Mononuclear cell (primary cell): ENCODE data around the gene GABRE. TPM values are rescaled to one million over a fixed set of nuclear protein-coding genes. Genes with fewer than 3 reads are reported as not detected.

Experiments
- H3K27me3 ChIP-seq: 2 replicates; pipeline ENCODE4 v1.6.0; 2011; ENCODE audit warnings: low read length, control low read depth; ENCODE audit not compliant: insufficient read depth
- H3K4me1 ChIP-seq: 2 replicates; pipeline ENCODE4 v1.5.1; 2011; ENCODE audit warnings: mild to moderate bottlenecking, low read length, control low read depth; ENCODE audit not compliant: insufficient read depth
- H3K4me3 ChIP-seq: 2 replicates; pipeline ENCODE4 v1.5.1; 2011; ENCODE audit warnings: mild to moderate bottlenecking, low read length, moderate library complexity
- H3K9me3 ChIP-seq: 2 replicates; pipeline ENCODE4 v1.5.1; 2011; ENCODE audit warnings: low read depth, mild to moderate bottlenecking, control low read depth, low read length
- total RNA-seq: library from RNA; depleted of rRNA; stranded (reverse); fragments of >200 nt; gene quantifications from one replicate; pipeline ENCODE4 v1.2.3, GENCODE V29; 2012

The GABRE gene
- total RNA-seq, 1 donor, result under 0.01 TPM

GRCh38 chrX:151977923-151978322 lies 3.4 kb upstream of the GABRE start:
- H3K4me1 ChIP-seq, result no peaks in the 10 kb centered on the region
- H3K9me3 ChIP-seq, result no peaks in the 10 kb centered on the region
- H3K4me3 ChIP-seq, result no peak overlapping the region
- H3K27me3 ChIP-seq, result no peaks in the 10 kb centered on the region

GRCh38 chrX:151977009-151977408 lies 2.5 kb upstream of the GABRE start:
- Histone ChIP-seq H3K9me3 (no peaks in the 10 kb centered on the region), H3K4me3 (no peak overlapping the region), H3K4me1 (no peaks in the 10 kb centered on the region), H3K27me3 (no peaks in the 10 kb centered on the region)

- Histone ChIP-seq H3K4me1 (no peaks in the 10 kb centered on the region), H3K9me3 (no peaks in the 10 kb centered on the region), H3K4me3 (no peak overlapping the region)
Observed at GRCh38 chrX:151975736-151976275, 1.3 kb upstream of the GABRE start.

GRCh38 chrX:151975228-151975593 lies 735 bp upstream of the GABRE start:
- Histone ChIP-seq H3K9me3 (no peaks in the 10 kb centered on the region), H3K27me3 (no peaks in the 10 kb centered on the region), H3K4me1 (no peaks in the 10 kb centered on the region), H3K4me3 (no peak overlapping the region)

More at GRCh38 chrX:151975736-151976275, 1.3 kb upstream of the GABRE start:
- H3K27me3 ChIP-seq, result no peaks in the 10 kb centered on the region

GRCh38 chrX:151973851-151974335 lies 583 bp downstream of the GABRE start:
- Histone ChIP-seq H3K27me3 (no peaks in the 10 kb centered on the region), H3K9me3 (no peaks in the 10 kb centered on the region), H3K4me1 (no peaks in the 10 kb centered on the region), H3K4me3 (no peak overlapping the region)

GRCh38 chrX:151973060-151973661 lies 1.3 kb downstream of the GABRE start:
- H3K27me3 ChIP-seq, result no peaks in the 10 kb centered on the region
- H3K4me3 ChIP-seq, result no peak overlapping the region
- H3K9me3 ChIP-seq, result no peaks in the 10 kb centered on the region
- H3K4me1 ChIP-seq, result no peaks in the 10 kb centered on the region

GRCh38 chrX:151970661-151971060 lies 3.8 kb downstream of the GABRE start:
- no peaks in the 10 kb centered on the region for H3K4me1 ChIP-seq
- H3K4me3 ChIP-seq, result no peak overlapping the region
- H3K27me3 ChIP-seq, result no peaks in the 10 kb centered on the region
- H3K9me3 ChIP-seq, result no peaks in the 10 kb centered on the region

- Histone ChIP-seq H3K9me3 (no peaks in the 10 kb centered on the region), H3K27me3 (no peaks in the 10 kb centered on the region), H3K4me1 (no peaks in the 10 kb centered on the region), H3K4me3 (no peak overlapping the region)
Observed at GRCh38 chrX:151970027-151970426, 4.4 kb downstream of the GABRE start.

GRCh38 chrX:151966236-151966635 lies 8.2 kb downstream of the GABRE start:
- Histone ChIP-seq H3K9me3 (no peaks in the 10 kb centered on the region), H3K4me1 (no peaks in the 10 kb centered on the region), H3K27me3 (no peaks in the 10 kb centered on the region), H3K4me3 (no peak overlapping the region)

GRCh38 chrX:151962034-151962433 lies 12.4 kb downstream of the GABRE start:
- Histone ChIP-seq H3K27me3 (no peaks in the 10 kb centered on the region), H3K4me3 (no peak overlapping the region), H3K9me3 (no peaks in the 10 kb centered on the region), H3K4me1 (no peaks in the 10 kb centered on the region)

- Histone ChIP-seq H3K4me3 (no peak overlapping the region), H3K27me3 (no peaks in the 10 kb centered on the region), H3K4me1 (no peaks in the 10 kb centered on the region), H3K9me3 (no peaks in the 10 kb centered on the region)
Observed at GRCh38 chrX:151958101-151958500, 16.4 kb downstream of the GABRE start.

- H3K4me3 ChIP-seq, result no peak overlapping the region
- no peaks in the 10 kb centered on the region for H3K9me3 ChIP-seq
- no peaks in the 10 kb centered on the region for H3K4me1 ChIP-seq
- no peaks in the 10 kb centered on the region for H3K27me3 ChIP-seq
Observed at GRCh38 chrX:151954730-151955129, 19.7 kb downstream of the GABRE start.

GRCh38 chrX:151938172-151938571 lies 36.3 kb downstream of the GABRE start:
- no peak overlapping the region for H3K4me3 ChIP-seq
- no peaks in the 10 kb centered on the region for H3K27me3 ChIP-seq
- no peaks in the 10 kb centered on the region for H3K9me3 ChIP-seq
- no peaks in the 10 kb centered on the region for H3K4me1 ChIP-seq

GRCh38 chrX:151935358-151935757 lies 39.1 kb downstream of the GABRE start:
- no peaks in the 10 kb centered on the region for H3K9me3 ChIP-seq
- H3K4me1 ChIP-seq, result no peaks in the 10 kb centered on the region
- no peaks in the 10 kb centered on the region for H3K27me3 ChIP-seq
- no peak overlapping the region for H3K4me3 ChIP-seq

GRCh38 chrX:151929126-151929525 lies 45.4 kb downstream of the GABRE start:
- Histone ChIP-seq H3K4me1 (no peaks in the 10 kb centered on the region), H3K9me3 (no peaks in the 10 kb centered on the region), H3K4me3 (no peak overlapping the region), H3K27me3 (no peaks in the 10 kb centered on the region)

GRCh38 chrX:151923648-151924047 lies 50.8 kb downstream of the GABRE start:
- no peaks in the 10 kb centered on the region for H3K4me1 ChIP-seq
- H3K27me3 ChIP-seq, result no peaks in the 10 kb centered on the region
- H3K4me3 ChIP-seq, result no peak overlapping the region
- no peaks in the 10 kb centered on the region for H3K9me3 ChIP-seq
